NCI-H2171 treated with DMSO at 0.1 percent for 48 hours (cell line): ENCODE data around the gene SLC25A33.

Source experiments
- DNase-seq: peaks from one replicate; lab custom pipeline; 2025; lab: John Stamatoyannopoulos, UW

SLC25A33 gene

GRCh38 chr1:9600861-9601834 lies 61.9 kb downstream of the SLC25A33 start:
- DNase-seq: no peak

GRCh38 chr1:9601942-9602793 lies 62.9 kb downstream of the SLC25A33 start:
- DNase-seq: no peak

DNA sequence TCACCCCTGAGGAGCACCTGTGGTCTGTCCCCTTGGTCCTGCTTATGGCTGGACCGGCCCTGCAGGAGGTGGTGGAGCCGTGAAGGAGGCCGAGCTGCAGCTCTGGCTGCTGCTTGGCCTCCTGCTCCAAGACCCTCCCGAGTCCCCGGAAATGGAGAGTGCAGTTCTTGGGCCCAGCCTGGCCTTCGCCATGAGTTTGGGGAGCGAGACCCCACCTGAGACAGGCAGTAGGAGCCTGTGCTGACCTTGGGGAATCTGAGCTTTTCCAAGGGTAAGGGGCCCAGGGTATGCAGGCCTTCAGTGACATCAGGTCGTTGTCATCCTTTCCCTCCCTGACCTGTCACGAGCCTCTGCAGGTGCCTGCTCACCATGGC lies 63.5 kb downstream of the SLC25A33 start:
- no peak for DNase-seq

DNA sequence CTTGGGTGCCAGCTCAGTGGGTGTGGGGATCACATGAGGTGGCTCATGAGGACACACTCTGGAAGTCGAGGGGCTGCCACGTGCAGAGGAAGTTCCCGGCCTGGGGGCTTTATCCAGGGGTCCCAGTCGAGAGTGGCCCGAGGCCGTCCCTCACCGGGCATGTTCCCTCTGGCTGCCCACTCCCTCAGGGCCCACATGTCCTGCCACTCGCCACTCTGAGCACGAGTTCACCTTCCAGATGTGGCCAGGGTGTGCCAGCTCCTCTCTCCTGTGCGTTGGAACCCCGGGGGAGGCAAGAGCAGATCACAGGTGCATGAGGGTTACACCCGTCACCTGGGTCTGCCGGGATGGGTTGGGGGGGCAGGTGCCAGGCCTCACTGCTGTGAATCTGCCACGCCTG lies 64.0 kb downstream of the SLC25A33 start:
- no peak for DNase-seq

DNA sequence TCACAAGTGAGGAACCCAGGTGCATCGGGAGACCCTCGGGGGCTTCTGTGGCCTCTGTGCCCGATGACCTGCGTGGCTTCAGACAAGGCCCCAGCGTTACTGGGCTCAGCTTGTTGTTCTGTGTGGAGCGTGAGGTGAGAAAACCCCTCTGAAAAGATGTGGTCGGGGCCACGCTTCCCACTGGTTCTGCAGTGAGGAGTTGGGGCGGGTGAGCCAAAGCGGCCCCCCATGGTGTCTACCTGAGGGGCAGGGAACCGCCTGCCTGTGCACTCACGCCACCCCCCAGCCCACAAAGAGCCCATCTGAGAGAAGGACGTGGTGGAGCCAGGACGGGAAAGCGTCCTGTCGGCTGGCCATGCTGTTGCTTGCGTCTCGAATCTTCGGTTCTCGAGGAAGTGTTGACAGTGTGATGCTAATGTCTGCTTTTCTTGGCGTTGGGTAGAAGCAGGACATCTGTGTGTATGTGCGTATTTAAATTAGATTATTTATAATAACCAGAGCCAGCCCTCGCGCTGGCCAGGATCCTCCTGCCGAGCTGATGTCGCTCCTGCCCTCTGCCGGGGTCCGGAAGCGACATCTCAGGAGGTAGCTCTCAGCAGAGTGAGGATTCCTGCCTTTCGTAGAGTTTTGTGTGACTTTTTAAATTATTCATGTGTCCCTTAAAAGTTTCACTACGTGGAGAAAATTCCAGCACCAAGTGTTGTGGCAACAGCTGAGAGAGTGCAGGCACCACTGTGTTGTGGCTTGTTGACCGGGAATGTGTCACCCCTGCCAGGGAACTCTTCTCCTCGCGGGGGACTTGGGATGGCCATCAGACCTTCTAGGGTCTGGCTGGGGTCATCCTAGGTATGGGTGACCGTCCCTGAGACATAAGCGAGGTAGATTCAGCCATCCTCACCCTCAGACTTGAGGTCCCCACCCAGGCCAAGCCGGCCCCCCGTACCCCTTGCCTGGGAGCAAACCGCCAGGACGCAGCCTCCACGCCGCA lies 64.8 kb downstream of the SLC25A33 start:
- no peak for DNase-seq

DNA sequence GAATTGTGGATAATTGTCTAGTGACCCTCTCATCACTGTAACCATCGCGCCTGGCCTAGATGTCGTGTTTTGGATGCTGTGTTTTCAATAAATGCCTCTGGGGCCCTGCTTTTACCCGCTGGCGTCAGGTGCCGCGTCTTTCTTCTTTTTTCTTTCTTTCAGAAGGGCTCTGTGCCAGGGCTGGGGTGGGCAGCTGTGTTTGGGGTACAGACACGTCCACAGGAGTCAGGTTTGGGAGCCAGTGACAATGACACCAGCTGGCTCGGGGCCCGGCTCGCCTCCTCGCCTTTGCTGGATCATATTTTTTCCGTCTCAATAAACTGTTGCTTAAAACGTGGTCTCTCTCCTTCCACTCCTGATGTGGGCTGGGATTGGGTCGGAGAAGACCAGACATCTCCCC lies 65.6 kb downstream of the SLC25A33 start:
- DNase-seq: peak; percentile 42

- DNase-seq: no peak
These were observed 66.7 kb downstream of the SLC25A33 start for GRCh38 chr1:9605946-9606455.

GRCh38 chr1:9606458-9606857 lies 67.2 kb downstream of the SLC25A33 start:
- DNase-seq: no peak

GRCh38 chr1:9606948-9607347 lies 67.7 kb downstream of the SLC25A33 start:
- DNase-seq: no peak

GRCh38 chr1:9607352-9607751 lies 68.1 kb downstream of the SLC25A33 start:
- DNase-seq: no peak

- no peak for DNase-seq
These were observed 70.7 kb downstream of the SLC25A33 start for GRCh38 chr1:9609998-9610397.

DNA sequence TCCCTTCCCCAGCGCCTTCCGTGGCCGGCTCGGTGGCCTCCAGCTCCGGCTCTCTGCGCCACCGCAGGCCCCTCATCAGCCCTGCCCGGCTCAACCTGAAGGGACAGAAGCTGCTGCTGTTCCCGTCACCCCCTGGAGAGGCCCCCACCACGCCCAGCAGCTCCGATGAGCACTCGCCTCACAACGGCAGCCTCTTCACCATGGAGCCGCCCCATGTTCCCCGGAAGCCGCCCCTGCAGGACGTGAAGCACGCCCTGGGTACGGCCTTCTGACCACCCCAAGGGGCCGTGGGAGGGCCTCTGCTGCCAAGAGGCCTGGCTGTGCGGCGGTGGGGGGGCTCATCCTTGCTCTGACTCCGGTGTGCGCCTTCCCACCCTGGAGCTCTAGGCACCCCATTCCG lies 71.3 kb downstream of the SLC25A33 start:
- DNase-seq: no peak

DNA sequence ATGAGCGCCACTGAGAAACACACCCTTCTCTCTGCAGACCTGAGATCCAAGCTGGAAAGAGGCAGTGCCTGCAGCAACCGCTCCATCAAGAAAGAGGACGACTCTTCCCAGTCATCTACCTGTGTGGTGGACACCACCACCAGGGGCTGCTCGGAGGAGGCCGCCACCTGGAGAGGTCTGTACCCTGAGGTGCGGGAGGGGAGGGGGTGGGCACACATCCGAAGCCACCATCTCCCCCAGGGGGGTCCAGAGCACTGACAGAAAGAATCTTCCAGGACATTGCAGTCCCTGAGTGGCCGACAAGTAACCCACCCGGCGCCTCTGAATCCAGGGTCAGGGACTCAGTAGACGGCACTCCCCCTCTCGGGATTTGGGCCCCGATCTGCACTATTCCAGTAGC lies 72.5 kb downstream of the SLC25A33 start:
- no peak for DNase-seq

GRCh38 chr1:9612162-9612845 lies 73.0 kb downstream of the SLC25A33 start:
- no peak for DNase-seq

DNA sequence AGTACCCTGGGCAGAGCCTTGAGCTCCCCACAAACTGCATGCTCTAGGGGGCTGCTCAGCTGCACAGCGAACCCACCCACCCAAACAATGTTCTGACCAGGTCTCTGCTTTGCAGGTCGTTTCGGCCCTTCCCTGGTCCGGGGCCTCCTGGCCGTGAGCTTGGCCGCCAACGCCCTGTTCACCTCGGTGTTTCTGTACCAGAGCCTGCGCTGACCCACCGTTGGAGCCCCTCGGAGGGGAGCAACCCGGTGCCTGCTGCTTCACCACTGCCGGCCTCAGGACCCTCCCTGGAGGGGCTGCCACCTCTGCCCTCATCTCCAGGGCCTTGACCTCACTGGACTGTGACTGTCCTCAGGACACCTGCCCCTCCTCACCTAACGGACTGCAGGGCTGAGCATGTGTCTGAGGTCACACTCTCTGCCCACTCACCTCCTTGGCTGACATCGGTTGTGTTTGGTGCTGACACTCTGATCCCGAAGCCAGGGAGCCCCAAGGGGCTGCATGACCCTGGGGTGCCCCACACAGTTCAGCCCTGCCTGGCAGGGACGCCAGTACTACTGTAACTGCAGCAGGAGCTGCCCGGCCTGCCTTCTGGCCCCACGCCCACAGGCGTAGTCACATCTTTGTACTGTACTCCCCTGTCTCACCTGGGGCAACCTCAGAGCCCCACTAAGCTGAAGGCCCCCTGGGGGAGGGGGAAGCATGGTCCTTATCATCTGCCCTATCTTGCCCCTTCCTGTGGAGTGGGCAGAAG lies 73.8 kb downstream of the SLC25A33 start:
- no peak for DNase-seq

- no peak for DNase-seq
These were observed 74.5 kb downstream of the SLC25A33 start for GRCh38 chr1:9613625-9614299.

GRCh38 chr1:9615316-9616063 lies 76.2 kb downstream of the SLC25A33 start:
- DNase-seq: peak; percentile 29

DNA sequence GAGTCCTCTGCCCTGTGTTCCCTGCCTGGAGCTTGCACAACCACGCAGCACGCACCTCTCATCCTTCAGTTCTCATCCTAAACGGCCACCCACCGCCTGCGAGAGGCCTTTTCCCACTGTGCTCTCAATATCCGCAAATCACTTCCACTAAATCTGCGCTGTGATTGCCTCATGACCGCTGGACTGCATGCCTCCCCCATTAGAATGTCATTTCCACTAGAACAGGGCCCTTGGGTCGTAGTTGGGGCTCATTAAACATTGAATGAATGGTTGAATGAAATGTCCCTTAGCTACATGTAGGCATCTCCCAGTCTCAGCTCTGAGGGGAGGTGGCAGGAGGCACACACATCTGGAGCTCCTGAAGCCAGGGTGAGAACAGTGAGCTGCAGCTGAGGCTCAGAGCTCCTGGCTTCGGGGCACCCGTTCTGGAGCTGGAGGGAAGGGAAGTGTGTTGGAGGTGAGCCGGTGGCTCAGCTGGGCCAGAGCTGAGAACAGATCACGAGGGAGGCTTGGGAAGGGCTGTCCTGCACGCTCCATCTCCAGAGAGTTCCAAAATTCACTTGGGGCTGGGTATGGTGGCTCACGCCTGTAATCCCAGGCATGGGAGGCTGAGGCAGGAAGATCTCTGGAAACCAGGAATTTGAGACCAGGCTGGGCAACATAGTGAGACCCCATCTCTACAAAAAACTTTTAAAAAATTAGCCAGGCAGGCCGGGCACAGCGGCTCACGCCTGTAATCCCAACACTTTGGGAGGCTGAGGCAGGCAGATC lies 79.8 kb downstream of the SLC25A33 start:
- DNase-seq: no peak
